Fibroblast of skin of right biceps (primary cell): ENCODE results near the gene KRTAP17-1.
"Not testable (repeated sequence)": the region's sequence is repeated elsewhere in the genome, so short reads cannot be mapped to it uniquely, and the experiment has no call there.

Experiments used
- DNase-seq: peaks from one replicate; pipeline ENCODE4 v3.0.0-alpha.2; 2013

KRTAP17-1 gene

GRCh38 chr17:41315204-41315794 is at the start of gene KRTAP17-1:
TSS of gene KRTAP17-1 (minus strand) at chr17:41315710. CDS start at chr17:41315650, 60 bp downstream.
- DNase-seq, result no peak

GRCh38 chr17:41363881-41364280 is 48.4 kb upstream of the KRTAP17-1 start:
- DNase-seq, result no peak

- DNase-seq, result peak; percentile 83
These were observed 44.9 kb upstream of the KRTAP17-1 start for GRCh38 chr17:41360296-41360995.

GRCh38 chr17:41354536-41354935 is 39.0 kb upstream of the KRTAP17-1 start:
- DNase-seq, result no peak

GRCh38 chr17:41352597-41353366 is 37.3 kb upstream of the KRTAP17-1 start:
- peak; percentile 3 for DNase-seq

GRCh38 chr17:41351177-41351576 is 35.7 kb upstream of the KRTAP17-1 start:
- no peak for DNase-seq

GRCh38 chr17:41350381-41350878 is 34.9 kb upstream of the KRTAP17-1 start, which contains the start of gene KRT33A:
TSS of gene KRT33A (minus strand) at chr17:41350828. CDS start at chr17:41350767, 61 bp downstream.
- DNase-seq, result not testable (repeated sequence)

GRCh38 chr17:41347869-41348760 is 32.6 kb upstream of the KRTAP17-1 start:
- no peak for DNase-seq

GRCh38 chr17:41346421-41346820 is 30.9 kb upstream of the KRTAP17-1 start:
- DNase-seq, result not testable (repeated sequence)

GRCh38 chr17:41345992-41346391 is 30.5 kb upstream of the KRTAP17-1 start:
- no peak for DNase-seq

- DNase-seq, result no peak
These were observed 27.5 kb upstream of the KRTAP17-1 start for GRCh38 chr17:41343029-41343428.

GRCh38 chr17:41340934-41341861 is 25.7 kb upstream of the KRTAP17-1 start:
- DNase-seq, result no peak

- no peak for DNase-seq
These were observed 25.0 kb upstream of the KRTAP17-1 start for GRCh38 chr17:41340494-41340893.

- DNase-seq, result no peak
These were observed 24.2 kb upstream of the KRTAP17-1 start for GRCh38 chr17:41339571-41340172.

GRCh38 chr17:41338961-41339485 is 23.5 kb upstream of the KRTAP17-1 start:
- DNase-seq, result no peak

GRCh38 chr17:41335747-41336146 is 20.2 kb upstream of the KRTAP17-1 start:
- DNase-seq, result no peak

GRCh38 chr17:41334385-41335305 is 19.1 kb upstream of the KRTAP17-1 start:
- DNase-seq, result no peak

- no peak for DNase-seq
These were observed 18.3 kb upstream of the KRTAP17-1 start for GRCh38 chr17:41333836-41334235.

- no peak for DNase-seq
These were observed 17.6 kb upstream of the KRTAP17-1 start for GRCh38 chr17:41333098-41333497.
